B cell (primary cell): ENCODE results near the gene CEP85L. TPM values are rescaled to one million over a fixed set of nuclear protein-coding genes. Genes with fewer than 3 reads are reported as not detected.

Source experiments
- ATAC-seq: fragments of 200-7000 bp; cut with Tn5 transposase; one replicate; pipeline ENCODE4 v1.10.0; 2021; ENCODE audit warnings: low read depth, mild to moderate bottlenecking, moderate number of reproducible peaks, moderate library complexity
- CTCF ChIA-PET: fragments of 350-600 bp; sonication (Branson Sonifier 250); formaldehyde crosslinking; loops from one replicate; lab custom pipeline; 2021; ENCODE audit warnings: antibody characterized with exemption, inconsistent platforms; lab: Charles Lee
- POLR2A ChIA-PET: fragments of 350-600 bp; sonication (Branson Sonifier 250); formaldehyde crosslinking; loops from one replicate; lab custom pipeline; 2021; ENCODE audit warnings: antibody characterized with exemption; lab: Charles Lee
- DNase-seq: peaks from one replicate; pipeline ENCODE4 v3.0.0; 2013
- H2AFZ ChIP-seq: 2 replicates; pipeline ENCODE4 v1.6.1; 2012; ENCODE audit warnings: mild to moderate bottlenecking, low read depth, low read length; ENCODE audit not compliant: insufficient read depth, poor library complexity, severe bottlenecking
- H3K27ac ChIP-seq, 2 donors: 1 replicate in 1 of 2; 2 replicates in 1 of 2; pipeline ENCODE4 v1.5.1; 2012 to 2013; ENCODE audit warnings: low read length in 2 of 2, mild to moderate bottlenecking in 2 of 2, moderate library complexity in 1 of 2
- H3K27me3 ChIP-seq, 4 experiments: fragments of 200-600 bp in 1 of 4; sonication (generic) in 1 of 4; replicated peaks in 1 of 4; 1 replicate in 2 of 4; 2 replicates in 2 of 4; pipeline versions ENCODE4 v1.6.1 to v1.7.0; 2013 to 2016; ENCODE audit warnings: low read length in 3 of 4, mild to moderate bottlenecking in 2 of 4, mixed read lengths in 1 of 4, moderate library complexity in 1 of 4; ENCODE audit not compliant: insufficient read depth in 4 of 4, control insufficient read depth in 3 of 4; ENCODE audit errors: control extremely low read depth in 1 of 4
- H3K36me3 ChIP-seq, 2 experiments: replicated peaks in 1 of 2; 1 replicate in 1 of 2; 2 replicates in 1 of 2; pipeline versions ENCODE4 v1.6.1 to v1.7.1; 2013; ENCODE audit warnings: low read length in 1 of 2; ENCODE audit not compliant: insufficient read depth in 2 of 2, control insufficient read depth in 1 of 2; ENCODE audit errors: control extremely low read depth in 1 of 2, extremely low read depth in 1 of 2
- H3K4me1 ChIP-seq, 2 donors: fragments of 200-600 bp in 1 of 2; sonication (generic) in 1 of 2; 1 replicate in 1 of 2; 2 replicates in 1 of 2; pipeline versions ENCODE4 v1.5.1 to v1.6.1; 2013 to 2017; ENCODE audit warnings: low read length in 2 of 2; ENCODE audit not compliant: control insufficient read depth in 2 of 2, insufficient read depth in 2 of 2
- H3K4me2 ChIP-seq: replicated peaks from 2 replicates; pipeline ENCODE3; 2012; ENCODE audit warnings: mild to moderate bottlenecking, low read depth, low read length; ENCODE audit not compliant: poor library complexity, severe bottlenecking
- H3K4me3 ChIP-seq, 5 experiments: fragments of 200-600 bp in 1 of 5; sonication (generic) in 1 of 5; 1 replicate in 3 of 5; 2 replicates in 2 of 5; pipeline versions ENCODE4 v1.5.1 to v1.7.0; 2011 to 2016; ENCODE audit warnings: low read length in 4 of 5, mild to moderate bottlenecking in 4 of 5, low read depth in 2 of 5, control low read depth in 1 of 5, moderate library complexity in 1 of 5; ENCODE audit not compliant: insufficient read depth in 1 of 5; ENCODE audit errors: control extremely low read depth in 1 of 5, extremely low read depth in 1 of 5
- H3K79me2 ChIP-seq: fragments of 200-600 bp; sonication (generic); one replicate; pipeline ENCODE4 v1.6.0; 2016; ENCODE audit warnings: low read length; ENCODE audit not compliant: control insufficient read depth, insufficient read depth
- H3K9ac ChIP-seq: fragments of 200-600 bp; sonication (generic); 2 replicates; pipeline ENCODE4 v1.6.1; 2017; ENCODE audit warnings: mild to moderate bottlenecking, low read length, moderate library complexity
- H3K9me3 ChIP-seq, 3 donors: one replicate each; pipeline versions ENCODE4 v1.6.1 to v1.7.1; 2013; ENCODE audit warnings: low read length in 2 of 3; ENCODE audit not compliant: control insufficient read depth in 2 of 3, insufficient read depth in 1 of 3; ENCODE audit errors: control extremely low read depth in 1 of 3
- H4K20me1 ChIP-seq: 2 replicates; pipeline ENCODE4 v1.6.0; 2012; ENCODE audit warnings: mild to moderate bottlenecking, low read length; ENCODE audit not compliant: insufficient read depth, control insufficient read depth, poor library complexity, severe bottlenecking
- H3K27ac Mint-ChIP-seq: one replicate; pipeline ENCODE4 v1.8.0; 2021; ENCODE audit warnings: mixed read lengths
- H3K27me3 Mint-ChIP-seq: one replicate; pipeline ENCODE4 v1.8.0; 2021; ENCODE audit warnings: mixed read lengths
- H3K4me1 Mint-ChIP-seq: one replicate; pipeline ENCODE4 v1.8.0; 2021; ENCODE audit warnings: mixed read lengths
- H3K4me3 Mint-ChIP-seq: one replicate; pipeline ENCODE4 v1.8.0; 2021; ENCODE audit warnings: mixed read lengths
- H3K9me3 Mint-ChIP-seq: one replicate; pipeline ENCODE4 v1.8.0; 2022; ENCODE audit warnings: mixed read lengths; ENCODE audit not compliant: insufficient read depth
- EZH2 ChIP-seq: IDR thresholded peaks from 2 replicates; pipeline ENCODE4 v1.6.1; 2012; ENCODE audit warnings: borderline replicate concordance, low read depth, mild to moderate bottlenecking, moderate library complexity, low read length; ENCODE audit not compliant: insufficient read depth, poor library complexity, severe bottlenecking
- WGBS: methylation state at CpG from one replicate; pipeline ENCODE4 v1.1.5; 2013; ENCODE audit warnings: missing lambda C conversion rate; ENCODE audit not compliant: insufficient coverage; 5-methylcytosine and 5-hydroxymethylcytosine counted together
- intact Hi-C: fragments of 100-400 bp; cut with micrococcal nuclease; formaldehyde crosslinking; loops from one replicate; pipeline ENCODE4 v1.10.0; 2022
- polyA plus RNA-seq: library from polyadenylated mRNA; depleted of rRNA; stranded (reverse); fragments of >200 nt; gene quantifications from 2 replicates; pipeline ENCODE4 v1.2.3, GENCODE V29; 2012
- total RNA-seq, 2 donors: library from RNA; stranded (reverse); fragments of 120-200 nt in 1 of 2; gene quantifications; 1 replicate in 1 of 2; 2 replicates in 1 of 2; pipeline versions ENCODE4 v1.2.3 to v1.2.4, GENCODE V29; 2013 to 2022
- TF ChIP-seq, protein P1 (sequence below): fragments of 200-600 bp; IDR thresholded peaks from one replicate; pipeline ENCODE4 v1.8.0; 2022; ENCODE audit warnings: antibody characterized with exemption, mild to moderate bottlenecking

Gene CEP85L
- total and polyA plus RNA-seq, 2 donors (not counting 1 experiment from before 2014, with no cell fraction given) = 7.6 to 32.1 TPM

DNA sequence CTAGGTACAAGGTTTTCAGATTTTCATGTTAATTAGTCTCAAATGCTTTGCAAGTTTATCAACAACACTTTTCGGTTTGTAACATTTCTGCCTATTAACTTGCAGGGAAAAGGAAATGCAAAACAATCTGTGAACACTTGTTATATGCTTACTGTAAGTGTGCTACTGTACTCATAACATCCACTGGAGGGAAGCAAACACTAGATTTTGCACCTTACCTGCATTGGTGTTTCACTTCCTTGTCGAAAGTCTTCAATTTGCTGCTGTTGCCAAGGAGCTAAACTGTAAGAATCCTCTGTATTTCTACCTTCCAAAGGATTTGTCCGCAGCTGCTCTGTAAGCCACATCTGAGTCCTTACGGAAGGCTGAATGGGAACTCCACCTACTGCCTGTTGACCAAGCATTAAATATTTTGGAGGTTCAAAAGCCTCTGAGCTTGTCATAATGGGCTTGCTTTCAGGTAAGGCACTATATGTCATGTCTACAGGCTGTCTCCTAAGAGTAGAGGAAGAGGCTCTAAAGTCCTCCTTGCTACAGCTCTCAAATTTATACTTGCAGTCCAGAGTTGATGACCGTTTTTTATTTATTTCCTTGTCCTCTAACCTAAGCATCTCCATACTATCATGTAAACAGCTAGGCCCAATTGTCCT lies 86.0 kb downstream of the CEP85L start:
- Histone ChIP-seq H3K4me2 (no peak overlapping the region), H3K4me3 (no peak overlapping the region), H3K4me1 (peaks cover 6% of the 10 kb centered on the region in 2 donors), H3K79me2 (peaks cover 20% of the 10 kb centered on the region), H3K27ac (peak overlapping the region in 1 of 2 donors; percentile 49), H3K27me3 (no peaks in the 10 kb centered on the region), H3K36me3 (peaks cover 3 to 5% of the 10 kb centered on the region in 2 experiments), H2AFZ (peak overlapping the region; percentile 11), H4K20me1 (no peaks in the 10 kb centered on the region), H3K9me3 (no peaks in the 10 kb centered on the region), H3K9ac (no peak overlapping the region)
- peak overlapping the region; percentile 5 for H3K27ac Mint-ChIP-seq
- CTCF ChIA-PET = interaction anchor here (0.6 to 5.8 kb wide), 71 partner anchors 8 to 781 kb away, joined by 3 to 146 read pairs (median 5); partner anchors contain the start of gene ASF1A
- no peak overlapping the region for H3K4me3 Mint-ChIP-seq
- ATAC-seq (peak; percentile 94), DNase-seq (peak; percentile 81)
- WGBS = 69% methylated on average over 2 of the region's 5 CpGs
- no peak for TF ChIP-seq EZH2
- TF ChIP-seq, protein P1, sequence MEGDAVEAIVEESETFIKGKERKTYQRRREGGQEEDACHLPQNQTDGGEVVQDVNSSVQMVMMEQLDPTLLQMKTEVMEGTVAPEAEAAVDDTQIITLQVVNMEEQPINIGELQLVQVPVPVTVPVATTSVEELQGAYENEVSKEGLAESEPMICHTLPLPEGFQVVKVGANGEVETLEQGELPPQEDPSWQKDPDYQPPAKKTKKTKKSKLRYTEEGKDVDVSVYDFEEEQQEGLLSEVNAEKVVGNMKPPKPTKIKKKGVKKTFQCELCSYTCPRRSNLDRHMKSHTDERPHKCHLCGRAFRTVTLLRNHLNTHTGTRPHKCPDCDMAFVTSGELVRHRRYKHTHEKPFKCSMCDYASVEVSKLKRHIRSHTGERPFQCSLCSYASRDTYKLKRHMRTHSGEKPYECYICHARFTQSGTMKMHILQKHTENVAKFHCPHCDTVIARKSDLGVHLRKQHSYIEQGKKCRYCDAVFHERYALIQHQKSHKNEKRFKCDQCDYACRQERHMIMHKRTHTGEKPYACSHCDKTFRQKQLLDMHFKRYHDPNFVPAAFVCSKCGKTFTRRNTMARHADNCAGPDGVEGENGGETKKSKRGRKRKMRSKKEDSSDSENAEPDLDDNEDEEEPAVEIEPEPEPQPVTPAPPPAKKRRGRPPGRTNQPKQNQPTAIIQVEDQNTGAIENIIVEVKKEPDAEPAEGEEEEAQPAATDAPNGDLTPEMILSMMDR = peak; percentile 85
- intact Hi-C loops = loop anchor here (1.0 to 10.0 kb wide), 5 partner anchors 53 to 329 kb away; partner anchors contain the start of gene ASF1A
- H3K9me3 Mint-ChIP-seq = no peaks in the 10 kb centered on the region
- H3K4me1 Mint-ChIP-seq = peaks cover 9% of the 10 kb centered on the region
- POLR2A ChIA-PET = interaction anchor here (1.0 kb wide), 1 partner anchor 243 kb away, joined by 3 read pairs; no protein-coding TSS in a partner anchor
- no peaks in the 10 kb centered on the region for H3K27me3 Mint-ChIP-seq

DNA sequence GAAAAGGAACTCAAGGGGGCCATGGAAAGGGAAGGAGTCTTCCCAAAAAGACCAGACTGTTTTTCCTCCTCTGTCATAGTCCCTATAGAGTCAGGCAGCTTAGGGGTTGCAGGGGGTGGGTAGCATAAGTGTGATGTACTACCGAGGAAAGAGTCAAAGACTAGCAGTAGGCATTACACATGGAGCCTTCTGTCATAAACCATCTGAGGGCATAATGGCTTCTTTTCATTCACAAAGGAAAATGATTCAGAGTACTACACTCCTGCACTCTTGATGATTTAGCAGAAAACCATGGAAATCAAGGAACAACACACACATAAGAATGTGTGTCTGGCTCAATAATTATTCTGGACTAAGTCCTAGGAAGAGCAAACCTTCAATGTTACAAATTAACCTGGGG lies 88.4 kb downstream of the CEP85L start:
- no peak for TF ChIP-seq EZH2
- TF ChIP-seq, protein P1 = no peak
- no peaks in the 10 kb centered on the region for H4K20me1 ChIP-seq
- POLR2A ChIA-PET = no interaction called here
- H3K9me3 ChIP-seq = no peaks in the 10 kb centered on the region
- CTCF ChIA-PET = interaction anchor here (0.7 to 5.8 kb wide), 3 partner anchors 9 to 225 kb away, joined by 3 to 146 read pairs (median 17); no protein-coding TSS in a partner anchor
- no peak overlapping the region for H3K27ac ChIP-seq
- no peak overlapping the region for H3K4me3 ChIP-seq
- DNase-seq = no peak
- H3K9me3 Mint-ChIP-seq = no peaks in the 10 kb centered on the region
- H3K36me3 ChIP-seq = peaks cover 3 to 5% of the 10 kb centered on the region in 2 experiments
- H3K27me3 ChIP-seq = no peaks in the 10 kb centered on the region
- ATAC-seq = no peak
- H3K27me3 Mint-ChIP-seq = no peaks in the 10 kb centered on the region
- H3K9ac ChIP-seq = no peak overlapping the region
- no CpG with 5 or more reads among the region's 1 CpG for WGBS
- H3K4me2 ChIP-seq = no peak overlapping the region
- H3K4me3 Mint-ChIP-seq = no peak overlapping the region
- peaks cover 19% of the 10 kb centered on the region for H3K4me1 Mint-ChIP-seq
- peaks cover 20% of the 10 kb centered on the region for H3K79me2 ChIP-seq
- intact Hi-C loops = loop anchor here (10.0 kb wide), 1 partner anchor 332 kb away; the partner anchor contains the start of gene ASF1A
- no peak overlapping the region for H2AFZ ChIP-seq
- H3K4me1 ChIP-seq = peaks cover 6 to 11% of the 10 kb centered on the region in 2 donors
- H3K27ac Mint-ChIP-seq = no peak overlapping the region
